Activated CD4-positive, alpha-beta T cell treated with anti-CD3 and anti-CD28 coated beads for 24 hours (primary cell): ENCODE data around the gene GNPTAB.

ENCODE experiments used
- DNase-seq, 2 donors: peaks; one replicate each; pipeline ENCODE4 v3.0.0-alpha.2; 2020; ENCODE audit warnings: low read depth in 2 of 2

Gene GNPTAB

GRCh38 chr12:101772012-101772775 lies 58.6 kb downstream of the GNPTAB start:
- DNase-seq, result no peak

DNA sequence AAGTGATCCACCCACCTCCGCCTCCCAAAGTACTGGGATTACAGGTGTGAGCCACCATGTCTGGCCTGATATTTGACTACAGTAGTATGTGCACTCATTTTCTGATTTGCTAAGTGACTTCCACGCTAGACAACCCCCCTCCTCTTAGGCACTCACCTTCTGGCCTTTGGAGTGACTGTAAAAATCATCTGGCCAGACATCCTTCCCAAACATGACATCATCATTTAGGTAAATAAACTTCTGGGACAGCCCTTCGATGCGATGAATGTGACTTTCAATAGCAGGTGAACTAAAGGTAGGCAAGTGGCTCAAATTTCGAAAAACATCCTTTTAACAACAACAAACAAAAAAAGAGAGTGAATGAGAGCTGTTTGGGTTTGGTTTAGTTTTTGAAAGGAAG lies 60.9 kb downstream of the GNPTAB start:
- no peak for DNase-seq

DNA sequence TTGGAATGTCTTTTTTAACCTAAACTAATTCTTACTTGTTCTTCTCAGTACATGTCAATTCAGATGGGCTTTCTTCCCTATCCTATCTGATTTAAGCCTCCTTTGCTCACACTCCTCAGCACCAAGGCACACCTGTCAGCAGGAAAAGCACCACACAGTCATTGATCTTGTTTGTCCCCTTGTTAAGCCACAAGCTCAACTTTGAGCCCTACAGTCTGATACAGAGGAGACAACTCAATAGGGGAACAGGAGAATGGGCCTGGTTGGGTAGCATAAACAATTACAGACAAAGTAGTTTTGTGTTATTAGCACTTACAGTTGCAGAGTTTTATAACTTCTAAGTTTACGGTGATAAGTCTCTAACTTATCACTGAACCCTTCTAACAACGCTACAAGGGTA lies 62.0 kb downstream of the GNPTAB start:
- no peak for DNase-seq

GRCh38 chr12:101767537-101767936 lies 63.2 kb downstream of the GNPTAB start:
- no peak for DNase-seq

DNA sequence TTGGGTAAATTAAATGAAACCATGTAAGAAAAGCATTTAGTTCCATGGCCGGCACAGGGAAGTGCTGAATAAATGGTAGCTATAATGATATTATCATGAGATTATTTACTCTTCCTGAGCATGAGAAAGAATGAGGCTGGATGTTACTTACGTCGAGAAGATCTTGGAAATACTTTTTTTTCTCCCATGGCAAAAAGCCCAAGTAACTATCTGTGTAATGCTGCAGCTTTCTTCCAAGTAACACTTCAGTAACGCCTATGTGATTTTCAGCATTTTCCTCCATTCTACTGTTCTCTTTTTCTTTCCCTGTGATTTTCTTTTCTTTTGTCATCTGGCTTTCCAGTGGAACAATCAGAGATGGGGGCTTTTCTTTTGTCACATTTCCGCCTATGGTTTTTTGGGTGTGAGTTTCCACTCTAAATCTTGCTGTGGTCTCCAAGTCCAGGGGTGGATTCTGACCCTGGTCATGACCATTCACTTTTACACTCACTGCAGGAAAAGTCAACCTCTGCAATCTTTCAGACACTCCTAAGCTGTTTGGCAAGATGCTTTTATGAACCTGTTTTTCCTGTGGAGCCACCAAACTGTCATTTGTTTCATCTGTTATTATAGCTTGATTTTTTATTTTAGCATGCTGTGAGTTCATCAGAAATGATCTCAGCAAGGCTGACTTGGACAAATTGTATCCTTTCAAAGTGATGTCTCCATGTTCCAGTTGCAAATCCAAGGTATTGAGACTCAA lies 66.5 kb downstream of the GNPTAB start:
- no peak for DNase-seq

DNA sequence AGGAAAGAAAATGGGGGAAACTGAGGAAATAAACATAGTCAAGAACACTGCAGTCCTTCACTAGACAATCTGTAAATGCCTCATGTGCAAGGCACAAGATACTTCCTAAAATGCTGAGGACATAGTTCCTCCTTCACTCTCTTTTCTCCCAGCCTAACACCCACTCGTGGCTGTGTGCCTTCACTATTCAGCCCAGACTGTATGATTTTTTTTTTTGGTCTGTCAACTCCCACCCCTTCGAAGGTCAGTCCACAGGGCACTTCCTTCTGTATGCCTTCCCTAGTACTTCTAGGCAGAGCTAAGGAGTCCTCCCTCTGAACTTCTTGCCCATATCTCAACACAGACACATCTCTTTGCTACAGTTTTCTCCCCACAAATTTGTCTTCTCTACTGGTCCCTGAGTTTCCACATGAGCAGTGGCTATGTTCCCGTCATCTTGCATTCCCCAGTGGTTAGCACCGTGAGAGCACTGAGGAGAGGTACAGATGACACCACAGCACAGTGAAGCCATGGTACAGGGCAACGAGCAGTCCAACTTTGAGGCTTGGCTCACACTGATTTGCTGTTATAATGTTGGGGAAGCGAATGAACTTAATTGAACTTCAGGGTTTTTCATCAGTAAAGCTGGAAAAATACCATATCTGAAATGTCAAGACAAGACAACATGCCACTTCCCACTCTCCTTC lies 67.4 kb downstream of the GNPTAB start:
- DNase-seq, result no peak

- DNase-seq, result no peak
These were observed 69.0 kb downstream of the GNPTAB start for GRCh38 chr12:101761781-101762180.

GRCh38 chr12:101761350-101761749 lies 69.4 kb downstream of the GNPTAB start:
- no peak for DNase-seq

- DNase-seq, result no peak
These were observed 71.2 kb downstream of the GNPTAB start for GRCh38 chr12:101759396-101760047.

DNA sequence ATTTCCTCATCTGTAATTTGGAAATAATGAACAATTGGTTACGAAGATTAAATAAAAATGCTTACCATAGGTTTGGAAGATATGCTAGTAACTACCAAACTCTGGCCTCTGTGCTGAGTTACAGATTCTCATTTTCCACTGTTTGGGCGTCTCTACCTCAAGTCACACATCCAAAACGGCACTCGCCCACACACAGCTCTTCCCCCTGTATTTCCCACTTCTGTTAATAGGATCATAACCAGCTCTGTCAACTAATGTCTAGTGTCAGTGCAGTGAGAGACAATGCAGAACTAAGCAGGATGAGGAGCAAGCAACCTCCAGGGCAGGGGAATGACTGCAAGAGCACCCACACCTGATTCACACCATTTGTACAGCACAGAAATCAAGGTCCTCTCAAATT lies 80.6 kb downstream of the GNPTAB start:
- no peak for DNase-seq

- no peak for DNase-seq
These were observed 81.1 kb downstream of the GNPTAB start for GRCh38 chr12:101749657-101750056.

GRCh38 chr12:101748907-101749306 lies 81.9 kb downstream of the GNPTAB start:
- no peak for DNase-seq

DNA sequence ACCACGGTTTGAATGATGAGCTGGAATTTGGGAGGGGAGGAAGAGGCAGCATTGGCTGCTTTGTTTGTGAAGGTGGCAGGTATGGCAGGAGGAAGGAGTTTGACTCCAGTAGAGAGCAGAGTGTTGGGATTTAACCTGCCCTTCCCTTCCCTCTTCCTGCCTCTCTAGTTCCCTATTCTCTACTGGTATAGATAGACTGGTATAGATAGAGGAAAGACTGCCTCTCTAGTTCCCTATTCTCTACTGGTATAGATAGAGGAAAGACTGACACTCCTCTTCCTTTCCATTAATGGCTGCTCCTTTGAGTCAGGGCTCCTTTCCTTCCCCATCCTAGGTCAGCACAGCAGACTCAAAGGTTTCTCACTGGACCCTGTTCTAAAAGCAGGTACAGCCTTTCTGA lies 83.1 kb downstream of the GNPTAB start:
- DNase-seq, result no peak

GRCh38 chr12:101746661-101747060 lies 84.1 kb downstream of the GNPTAB start:
- no peak for DNase-seq

DNA sequence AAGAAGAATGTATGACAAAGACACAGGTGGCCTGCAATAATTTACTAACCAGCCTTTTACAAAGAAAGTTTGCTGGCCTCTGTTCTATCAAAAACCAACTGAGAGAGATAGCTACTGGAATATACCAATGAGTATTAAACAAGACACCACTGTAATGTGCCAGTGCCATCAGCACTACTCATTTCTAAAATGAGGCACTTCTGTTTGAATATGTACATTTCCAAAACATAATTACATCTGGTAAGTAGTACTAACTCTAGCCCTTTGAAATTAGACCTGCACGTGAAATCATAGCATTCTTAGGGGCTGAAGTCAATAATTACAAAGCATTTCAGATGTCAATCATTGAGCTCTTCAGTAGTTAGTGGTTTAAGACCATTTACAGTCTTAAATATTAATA lies 84.6 kb downstream of the GNPTAB start:
- no peak for DNase-seq

DNA sequence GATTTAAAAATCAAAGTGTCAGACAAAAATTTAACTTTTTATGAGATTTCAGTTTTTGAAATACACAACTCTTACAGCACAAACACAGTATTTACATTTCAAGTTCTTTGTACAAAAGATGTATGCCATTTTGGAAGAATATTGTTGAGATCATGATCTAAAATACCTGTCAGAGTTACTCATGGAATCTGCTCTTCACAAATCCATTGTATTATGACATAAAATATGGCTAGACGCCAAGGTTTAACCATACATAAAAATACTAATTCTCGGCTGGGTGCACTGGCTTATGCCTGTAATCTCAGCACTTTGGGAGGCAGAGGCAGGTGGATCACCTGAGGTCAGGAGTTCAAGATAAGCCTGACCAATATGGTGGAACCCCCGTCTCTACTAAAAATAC lies 85.3 kb downstream of the GNPTAB start:
- DNase-seq, result no peak

GRCh38 chr12:101743724-101744472 lies 86.9 kb downstream of the GNPTAB start:
- no peak for DNase-seq

DNA sequence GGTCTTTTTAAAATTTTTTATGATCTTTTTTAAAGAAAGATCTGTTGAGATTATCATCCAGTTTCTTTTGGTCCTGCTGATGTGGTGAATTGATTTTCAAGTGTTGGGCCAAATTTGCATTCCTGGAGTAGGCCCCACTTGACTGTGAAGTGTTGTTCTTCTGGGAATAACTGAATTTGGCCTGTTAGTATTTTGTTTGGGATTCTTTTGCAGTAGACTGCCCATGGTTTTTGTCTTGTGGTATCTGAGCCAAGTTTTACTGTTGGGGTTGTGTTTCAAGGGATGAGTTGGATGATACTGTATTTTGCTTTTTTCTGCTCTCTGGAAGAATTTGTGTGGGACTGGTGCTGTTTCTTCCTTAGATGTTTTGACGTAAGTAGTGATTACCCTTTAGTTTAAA lies 87.5 kb downstream of the GNPTAB start:
- DNase-seq, result no peak

DNA sequence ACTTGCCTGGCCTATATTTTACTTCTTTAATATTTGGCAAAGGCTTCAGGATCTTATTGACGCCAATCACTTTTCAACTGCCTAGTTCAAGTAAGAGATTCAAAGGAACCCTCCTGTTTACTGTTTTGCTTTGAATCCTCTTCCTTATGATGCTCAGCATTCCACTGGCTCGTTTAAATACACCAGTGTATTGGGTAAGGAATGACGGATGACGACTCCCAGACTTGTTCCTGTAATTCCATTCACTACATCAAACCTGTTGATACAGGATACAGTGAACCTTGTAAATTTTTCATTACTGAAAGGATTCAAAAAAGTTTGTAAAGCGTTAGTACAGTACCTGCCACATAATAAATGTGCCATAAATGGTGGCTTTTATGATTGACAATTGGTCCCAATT lies 89.8 kb downstream of the GNPTAB start:
- DNase-seq, result no peak

DNA sequence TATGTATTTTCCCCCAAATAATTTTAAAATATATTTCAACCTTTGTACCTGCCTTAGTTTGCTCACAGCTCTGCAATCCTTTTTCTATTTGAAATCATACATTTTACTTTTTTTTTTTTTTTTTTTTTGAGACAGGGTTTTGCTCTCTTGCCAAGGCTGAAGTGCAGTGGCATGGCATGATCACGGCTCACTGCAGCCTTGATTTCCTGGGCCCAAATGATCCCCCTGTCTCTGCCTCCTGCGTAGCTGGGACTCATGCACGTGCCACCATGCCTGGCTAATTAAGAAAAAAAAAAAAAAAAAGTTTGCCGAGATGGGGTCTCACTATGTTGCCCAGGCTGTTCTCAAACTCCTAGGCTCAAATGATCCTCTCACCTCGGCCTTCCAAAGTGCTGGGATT lies 90.2 kb downstream of the GNPTAB start:
- DNase-seq, result no peak

DNA sequence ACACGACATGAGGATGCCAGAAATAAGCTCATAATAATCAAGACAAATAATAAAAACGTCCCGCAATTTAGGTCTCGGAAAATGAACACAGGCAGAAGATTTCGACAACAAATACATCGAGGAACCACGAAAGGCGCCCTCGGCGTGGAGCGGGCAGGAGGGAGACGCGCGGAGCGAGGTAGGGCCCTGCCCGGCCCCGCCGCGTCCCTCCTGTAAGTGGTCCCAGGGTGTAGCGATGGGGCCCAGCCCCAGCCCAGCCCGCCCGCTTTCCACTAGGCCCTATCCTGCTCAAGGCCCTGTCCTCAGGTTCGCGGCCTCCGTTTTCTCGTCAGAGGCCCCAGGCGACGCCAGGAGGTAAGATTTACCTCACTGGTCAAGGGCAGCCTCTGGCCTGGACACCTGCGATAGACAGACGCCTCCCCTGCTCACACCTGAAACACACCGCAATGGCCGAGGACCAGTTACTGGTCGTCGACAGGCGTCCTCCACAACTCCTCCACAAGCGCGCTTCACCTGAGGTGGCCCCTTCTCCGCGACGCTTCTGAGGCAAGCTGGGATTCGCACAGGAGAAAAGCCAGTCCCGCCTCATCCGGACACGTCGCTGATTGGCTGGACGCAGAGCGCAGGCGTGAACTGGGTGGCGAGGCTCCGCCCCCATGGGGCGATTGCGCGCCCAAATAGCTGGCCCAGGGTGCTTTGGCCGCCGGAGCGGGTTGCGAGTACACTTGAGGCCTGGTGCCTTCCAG lies 91.7 kb downstream of the GNPTAB start, which contains the start of gene SYCP3:
Gene SYCP3 (minus strand): TSS at position 543 of the 746 bp plus-strand sequence. CDS start 1,527 bp downstream, outside the sequence.
- DNase-seq, result no peak
